Calu3 (cell line): ENCODE results near the gene ALOX12B. TPM values are rescaled to one million over a fixed set of nuclear protein-coding genes. Genes with fewer than 3 reads are reported as not detected.
"Not testable (repeated sequence)": the region's sequence is repeated elsewhere in the genome, so short reads cannot be mapped to it uniquely, and the experiment has no call there.

ENCODE experiments used
- BruUV-seq: library from RNA; stranded (reverse); fragments of 400-500 nt; replicated peaks from 2 replicates; lab custom pipeline; 2021; lab: Mats Ljungman, UMichigan
- CTCF ChIA-PET: fragments of 300-600 bp; sonication (Branson Sonifier 250); formaldehyde crosslinking; loops from one replicate; lab custom pipeline; 2022; ENCODE audit warnings: antibody characterized with exemption; lab: Charles Lee
- DNase-seq: peaks from one replicate; pipeline ENCODE4 v3.0.0; 2022
- H3K27ac Mint-ChIP-seq: one replicate; pipeline ENCODE4 v1.8.0; 2022; ENCODE audit warnings: mixed read lengths; ENCODE audit not compliant: unreplicated experiment
- H3K27me3 Mint-ChIP-seq: one replicate; pipeline ENCODE4 v1.8.0; 2022; ENCODE audit warnings: mixed read lengths; ENCODE audit not compliant: unreplicated experiment
- H3K36me3 Mint-ChIP-seq: one replicate; pipeline ENCODE4 v1.8.0; 2022; ENCODE audit warnings: mild to moderate bottlenecking, moderate library complexity, mixed read lengths; ENCODE audit not compliant: insufficient read depth, unreplicated experiment
- H3K4me1 Mint-ChIP-seq: one replicate; pipeline ENCODE4 v1.8.0; 2022; ENCODE audit warnings: mild to moderate bottlenecking, low read depth, mixed read lengths; ENCODE audit not compliant: unreplicated experiment
- H3K4me3 Mint-ChIP-seq: one replicate; pipeline ENCODE4 v1.8.0; 2022; ENCODE audit warnings: mild to moderate bottlenecking, low read depth, moderate library complexity, mixed read lengths; ENCODE audit not compliant: unreplicated experiment
- H3K9me3 Mint-ChIP-seq: one replicate; pipeline ENCODE4 v1.8.0; 2022; ENCODE audit warnings: low read depth, mixed read lengths; ENCODE audit not compliant: unreplicated experiment
- CTCF ChIP-seq: fragments of 200-600 bp; IDR thresholded peaks from one replicate; pipeline ENCODE4 v1.8.0; 2022; ENCODE audit warnings: antibody characterized with exemption; ENCODE audit not compliant: unreplicated experiment
- intact Hi-C: fragments of 100-400 bp; cut with micrococcal nuclease; formaldehyde crosslinking; loops from one replicate; pipeline ENCODE4 v1.10.0; 2022; ENCODE audit not compliant: unreplicated experiment
- microRNA-seq: library from miRNA; unstranded; fragments of <30 nt; microRNA quantifications from one replicate; pipeline ENCODE4 v1.2.0, GENCODE V29; 2022
- total RNA-seq: library from RNA; stranded (reverse); gene quantifications from 2 replicates; pipeline ENCODE4 v1.2.3, GENCODE V29; 2022

ALOX12B gene
- total RNA-seq, 1 experiment from 2014 or later, result not detected

DNA sequence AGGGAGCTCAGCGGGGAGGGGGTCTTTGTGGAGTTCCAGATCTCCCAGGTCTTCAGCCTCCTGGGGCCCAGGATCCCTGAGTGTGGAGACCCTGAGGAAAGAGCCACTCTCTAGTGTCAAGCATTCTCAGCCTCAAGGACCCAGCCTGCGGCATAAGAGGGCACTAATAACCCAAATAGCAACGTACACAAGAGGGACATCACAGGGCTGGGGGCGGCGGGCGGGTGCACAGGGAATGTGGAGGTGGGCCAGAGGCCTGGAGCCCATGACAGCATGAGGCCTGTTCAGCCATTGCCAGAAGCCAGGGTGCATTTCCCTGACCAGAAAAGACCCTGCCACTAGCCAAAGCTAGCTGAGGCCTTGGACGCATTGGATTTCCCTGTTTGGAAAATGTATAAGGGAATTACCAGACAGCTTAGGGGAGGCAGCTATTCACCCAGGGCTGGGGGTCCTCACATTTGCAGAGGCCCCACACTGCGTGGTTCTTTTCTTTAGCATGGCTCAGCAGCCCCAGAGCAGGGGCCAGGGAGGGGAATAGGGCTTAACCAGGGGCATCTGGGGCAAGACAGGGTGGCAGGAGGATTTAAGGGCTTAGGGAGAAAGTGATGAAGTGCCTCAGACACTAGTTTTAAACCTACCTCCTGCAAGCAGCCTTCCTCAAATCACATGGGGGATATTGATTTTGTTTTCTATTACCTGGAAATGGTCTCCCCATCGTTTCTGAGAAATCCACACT is 62.2 kb downstream of the ALOX12B start:
- Mint-ChIP-seq H3K27ac (no peak overlapping the region), H3K27me3 (peaks cover 54% of the 10 kb centered on the region), H3K4me3 (no peak overlapping the region), H3K4me1 (no peaks in the 10 kb centered on the region), H3K9me3 (no peaks in the 10 kb centered on the region), H3K36me3 (no peaks in the 10 kb centered on the region)
- no TSS peak for BruUV-seq
- DNase-seq, result no peak
- intact Hi-C loops, result no loop called here
- no peak for TF ChIP-seq CTCF
- CTCF ChIA-PET, result no interaction called here

GRCh38 chr17:8024161-8024560 is 63.4 kb downstream of the ALOX12B start:
- BruUV-seq, H3K36me3 Mint-ChIP-seq, intact Hi-C loops, DNase-seq, H3K9me3 Mint-ChIP-seq, H3K27ac Mint-ChIP-seq, H3K4me1 Mint-ChIP-seq, CTCF ChIA-PET, H3K4me3 Mint-ChIP-seq: not testable (repeated sequence)
- H3K27me3 Mint-ChIP-seq, result peaks cover 45% of the 10 kb centered on the region

Small RNA genes within 50 kb of the gene (microRNA-seq; reads per million reads assigned to microRNA genes)
- gene MIR4314, result not detected

Other genes with a start within 250 kb of the ALOX12B start
- gene TMEM88, start 232.7 kb downstream of the ALOX12B start, total RNA-seq, result 2.9 and 3.6 TPM in 2 replicates
- 36.3 and 36.6 TPM in 2 replicates for gene NAA38, start 230.2 kb downstream of the ALOX12B start, total RNA-seq
- 8.0 and 8.4 TPM in 2 replicates for gene CYB5D1, start 229.7 kb downstream of the ALOX12B start, total RNA-seq
- gene CHD3, start 198.9 kb downstream of the ALOX12B start, total RNA-seq, result 108 and 116 TPM in 2 replicates
- 1.4 and 2.0 TPM in 2 replicates for gene RNF227, start 171.4 kb downstream of the ALOX12B start, total RNA-seq
- 4.8 and 5.9 TPM in 2 replicates for gene KCNAB3, start 157.9 kb downstream of the ALOX12B start, total RNA-seq
- gene TRAPPC1, start 155.8 kb downstream of the ALOX12B start, total RNA-seq, result 87.8 and 106 TPM in 2 replicates
- gene CNTROB, start 155.5 kb downstream of the ALOX12B start, total RNA-seq, result 21.8 and 28.2 TPM in 2 replicates
- gene GUCY2D, start 85.1 kb downstream of the ALOX12B start, total RNA-seq, result not detected in 2 replicates
- gene ALOX15B, start 48.7 kb downstream of the ALOX12B start, total RNA-seq, result not detected in 2 replicates
- 0.20 TPM in 1 of 2 replicates, not detected in the other for gene ALOXE3, start 30.8 kb upstream of the ALOX12B start, total RNA-seq
- 0.28 and 0.69 TPM in 2 replicates for gene HES7, start 36.4 kb upstream of the ALOX12B start, total RNA-seq
- 16.1 and 17.0 TPM in 2 replicates for gene PER1, start 64.7 kb upstream of the ALOX12B start, total RNA-seq
- gene VAMP2, start 75.2 kb upstream of the ALOX12B start, total RNA-seq, result 18.1 and 22.1 TPM in 2 replicates
- 12.2 and 13.5 TPM in 2 replicates for gene TMEM107, start 88.7 kb upstream of the ALOX12B start, total RNA-seq
- 3.7 and 3.9 TPM in 2 replicates for gene BORCS6, start 102.5 kb upstream of the ALOX12B start, total RNA-seq
- gene AURKB, start 122.9 kb upstream of the ALOX12B start, total RNA-seq, result 66.8 and 78.9 TPM in 2 replicates
- gene CTC1, start 160.3 kb upstream of the ALOX12B start, total RNA-seq, result 31.8 and 33.2 TPM in 2 replicates
- gene PFAS, start 161.6 kb upstream of the ALOX12B start, total RNA-seq, result 62.3 and 66.8 TPM in 2 replicates
- 11.1 and 15.6 TPM in 2 replicates for gene RANGRF, start 201.0 kb upstream of the ALOX12B start, total RNA-seq
- gene SLC25A35, start 207.7 kb upstream of the ALOX12B start, total RNA-seq, result 7.2 and 7.9 TPM in 2 replicates
- not detected in 2 replicates for gene ARHGEF15, start 222.5 kb upstream of the ALOX12B start, total RNA-seq